GM06990 (cell line): ENCODE results near the gene ARHGAP26.

ENCODE experiments used
- DNase-seq: peaks from one replicate; pipeline ENCODE4 v3.0.0-alpha.2; 2011; ENCODE audit not compliant: insufficient read length; ENCODE audit errors: extremely low read depth
- H3K27me3 ChIP-seq: replicated peaks from 2 replicates; pipeline ENCODE4 v1.6.0; 2011; ENCODE audit warnings: low read length; ENCODE audit not compliant: control insufficient read depth, insufficient read depth
- H3K36me3 ChIP-seq: 2 replicates; pipeline ENCODE4 v1.5.1; 2011; ENCODE audit warnings: low read length; ENCODE audit not compliant: control insufficient read depth, insufficient read depth
- H3K4me3 ChIP-seq: replicated peaks from 2 replicates; pipeline ENCODE4 v1.5.1; 2011; ENCODE audit warnings: low read depth, mild to moderate bottlenecking, control low read depth, low read length
- CTCF ChIP-seq: IDR thresholded peaks from 2 replicates; pipeline ENCODE4 v1.5.1; 2011; ENCODE audit warnings: low read length, control low read depth, mild to moderate bottlenecking, inconsistent platforms; ENCODE audit not compliant: insufficient read depth, poor library complexity, severe bottlenecking

Gene ARHGAP26

DNA sequence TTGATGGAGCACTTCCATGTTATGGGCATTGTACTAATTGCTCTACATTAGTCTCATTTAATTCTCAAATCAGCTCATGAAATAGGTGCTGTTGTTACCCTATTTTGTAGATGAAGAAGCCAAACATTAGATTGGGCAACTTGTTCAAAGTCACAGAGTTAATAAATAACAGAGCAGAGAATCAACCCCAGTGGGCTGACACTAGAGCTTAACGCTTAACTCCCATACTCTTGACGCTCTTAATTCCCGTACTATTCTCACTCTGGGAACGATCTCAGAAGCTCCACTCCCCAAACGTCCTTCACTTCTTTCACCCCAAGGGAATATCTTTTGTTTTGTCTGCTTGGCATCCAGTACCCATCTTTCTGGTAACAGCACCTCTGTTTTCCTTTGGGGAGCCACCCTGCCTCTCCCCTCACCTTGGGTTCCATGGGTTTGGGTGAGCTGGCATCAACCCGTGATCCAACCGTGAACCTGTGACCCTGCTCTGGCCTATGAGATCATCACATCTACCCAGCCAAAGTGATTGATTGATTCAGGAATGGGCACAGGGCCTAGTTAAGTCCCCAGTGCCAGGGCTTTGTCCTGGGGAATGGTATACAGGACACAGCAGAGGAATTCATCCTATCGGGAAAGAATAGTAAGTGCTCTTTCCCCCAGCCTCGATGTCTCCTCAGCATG is 464.1 kb downstream of the ARHGAP26 start:
- Histone ChIP-seq H3K27me3 (no peaks in the 10 kb centered on the region), H3K36me3 (no peaks in the 10 kb centered on the region), H3K4me3 (no peak overlapping the region)
- TF ChIP-seq CTCF = no peak
- DNase-seq = no peak

DNA sequence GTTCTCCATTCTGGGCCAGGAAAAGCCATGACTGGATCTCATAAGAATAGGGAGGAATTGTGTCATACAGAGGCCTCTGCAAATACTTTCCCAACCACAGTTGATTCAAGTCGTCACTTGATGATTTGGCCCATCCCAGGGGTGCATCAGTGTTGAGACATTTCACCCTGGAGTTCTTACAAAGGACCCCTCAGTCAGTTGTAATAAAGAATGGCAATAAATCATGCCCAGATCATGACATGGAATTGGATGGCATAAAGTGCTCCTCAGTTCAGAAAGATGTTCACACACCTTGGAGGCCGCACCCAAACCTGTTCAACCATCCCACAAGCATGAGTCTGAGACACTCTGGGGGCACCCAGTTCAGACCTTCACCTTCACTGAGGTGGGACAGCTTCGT is 465.2 kb downstream of the ARHGAP26 start:
- no peak for DNase-seq
- H3K36me3 ChIP-seq = no peaks in the 10 kb centered on the region

DNA sequence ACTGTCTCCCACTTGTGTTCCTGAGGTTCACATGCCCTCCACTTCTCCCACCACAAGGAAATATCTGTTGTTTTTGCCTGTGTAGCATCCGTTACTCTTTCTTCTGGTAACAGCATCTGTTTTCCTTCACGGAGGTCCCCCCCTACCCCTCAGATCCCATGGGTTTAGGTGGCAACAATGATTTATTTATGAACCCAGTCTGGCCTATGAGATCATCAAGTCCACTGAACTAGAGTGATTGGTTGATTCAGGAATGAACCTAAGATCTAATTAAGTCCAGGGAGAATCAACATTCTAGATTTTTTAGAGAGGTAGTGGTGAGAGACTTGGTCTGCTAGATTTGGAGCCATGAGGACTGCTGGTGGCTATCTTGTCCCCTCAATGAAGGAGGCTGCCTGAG is 466.5 kb downstream of the ARHGAP26 start:
- no peaks in the 10 kb centered on the region for H3K27me3 ChIP-seq
- TF ChIP-seq CTCF = no peak
- no peak for DNase-seq
- no peaks in the 10 kb centered on the region for H3K36me3 ChIP-seq
- no peak overlapping the region for H3K4me3 ChIP-seq

More for the DNA sequence above, 465.2 kb downstream of the ARHGAP26 start:
- no peak overlapping the region for H3K4me3 ChIP-seq
- no peaks in the 10 kb centered on the region for H3K27me3 ChIP-seq
- no peak for TF ChIP-seq CTCF

GRCh38 chr5:143237664-143238063 is 467.5 kb downstream of the ARHGAP26 start:
- Histone ChIP-seq H3K36me3 (no peaks in the 10 kb centered on the region), H3K27me3 (no peaks in the 10 kb centered on the region), H3K4me3 (no peak overlapping the region)
- no peak for TF ChIP-seq CTCF
- DNase-seq = no peak

DNA sequence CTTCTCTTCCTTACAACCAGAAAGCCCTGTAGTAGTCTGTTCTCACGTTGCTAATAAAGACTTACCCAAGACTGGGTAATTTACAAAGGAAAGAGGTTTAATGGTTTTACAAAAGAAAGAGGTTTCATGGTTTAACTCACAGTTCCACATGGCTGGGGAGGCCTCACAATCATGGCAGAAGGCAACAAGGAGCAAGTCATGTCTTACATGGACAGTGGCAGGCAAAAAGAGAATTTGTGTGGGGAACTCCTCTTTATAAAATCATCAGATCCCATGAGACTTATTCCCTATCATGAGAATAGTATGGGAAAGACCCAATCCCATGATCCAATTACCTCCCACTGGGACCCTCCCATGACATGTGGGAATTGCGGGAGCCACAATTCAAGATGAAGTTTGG is 468.4 kb downstream of the ARHGAP26 start:
- TF ChIP-seq CTCF = no peak
- no peak for DNase-seq
- Histone ChIP-seq H3K27me3 (no peaks in the 10 kb centered on the region), H3K4me3 (no peak overlapping the region), H3K36me3 (no peaks in the 10 kb centered on the region)

GRCh38 chr5:143239882-143240518 is 469.8 kb downstream of the ARHGAP26 start:
- TF ChIP-seq CTCF = no peak
- H3K36me3 ChIP-seq = no peaks in the 10 kb centered on the region
- H3K27me3 ChIP-seq = no peaks in the 10 kb centered on the region
- DNase-seq = no peak
- H3K4me3 ChIP-seq = no peak overlapping the region
